Measurements from ENCODE around the gene INPP5D. TPM values are rescaled to one million over a fixed set of nuclear protein-coding genes. Genes with fewer than 3 reads are reported as not detected.

Gene INPP5D
- polyA plus RNA-seq, 1 donor (not counting 4 experiments of a cell fraction or from before 2014, with no cell fraction given), result 7.5 TPM

GRCh38 chr2:233140077-233140585, 80.0 kb downstream of the INPP5D start:
- Histone ChIP-seq H3K36me3 (ENCODE audit: control insufficient read depth in 2 of 2, extremely low read depth in 1 of 2, insufficient read depth in 2 of 2, low read length in 2 of 2) (peaks cover 0 to 1% of the 10 kb centered on the region in 2 experiments), H3K27ac (ENCODE audit: control insufficient read depth, insufficient read depth, low read length) (peak overlapping the region; percentile 73), H3K4me2 (ENCODE audit: control insufficient read depth, extremely low read depth, insufficient read depth, low read depth, low read length) (peak overlapping the region; percentile 98), H3K4me3 (ENCODE audit: control insufficient read depth in 2 of 3, extremely low read depth in 1 of 3, insufficient read depth in 2 of 3, low read depth in 1 of 3, low read length in 3 of 3) (peak overlapping the region; percentile 59 to 79 (median 70)), H3K4me1 (ENCODE audit: control insufficient read depth, extremely low read depth, insufficient read depth, low read length) (peaks cover 28% of the 10 kb centered on the region), H3K9ac (ENCODE audit: control insufficient read depth, extremely low read depth, insufficient read depth, low read length) (peak overlapping the region; percentile 76), H3K9me3 (ENCODE audit: control insufficient read depth, low read depth, low read length) (peaks cover 2% of the 10 kb centered on the region), H3K79me2 (ENCODE audit: control insufficient read depth, insufficient read depth, low read length) (peaks cover 48% of the 10 kb centered on the region), H3K9me1 (ENCODE audit: control insufficient read depth, extremely low read depth, insufficient read depth, low read length) (no peaks in the 10 kb centered on the region), H2AFZ (ENCODE audit: control insufficient read depth, low read length) (peak overlapping the region; percentile 80), H4K20me1 (ENCODE audit: control insufficient read depth, extremely low read depth, insufficient read depth, low read length) (no peaks in the 10 kb centered on the region), H3K27me3 (ENCODE audit: control insufficient read depth, extremely low read depth, insufficient read depth, low read length) (no peaks in the 10 kb centered on the region)
- FAIRE-seq (no peak), DNase-seq (ENCODE audit: low read depth, low spot score) (no peak)
- dilution Hi-C loops (cut with MboI; ENCODE audit: extremely low pct_ligation_motif_present, low sequenced_read_pairs), result no loop called here
- TF ChIP-seq CTCF (optimal IDR thresholded peaks at IDR 0.05 in 1 of 3, IDR thresholded peaks at IDR 0.05 in 1 of 3, conservative IDR thresholded peaks at IDR 0.05 in 1 of 3; ENCODE audit: extremely low read depth in 1 of 3, insufficient read depth in 2 of 3, low read length in 3 of 3), result no peak
- no peak for TF ChIP-seq EZH2 (IDR thresholded peaks at IDR 0.05; ENCODE audit: low read length)

- Histone ChIP-seq H3K4me1 (ENCODE audit: control insufficient read depth, extremely low read depth, insufficient read depth, low read length) (peaks cover 28% of the 10 kb centered on the region), H3K27me3 (ENCODE audit: control insufficient read depth, extremely low read depth, insufficient read depth, low read length) (no peaks in the 10 kb centered on the region), H3K9ac (ENCODE audit: control insufficient read depth, extremely low read depth, insufficient read depth, low read length) (no peak overlapping the region), H2AFZ (ENCODE audit: control insufficient read depth, low read length) (no peak overlapping the region), H3K9me3 (ENCODE audit: control insufficient read depth, low read depth, low read length) (peaks cover 2% of the 10 kb centered on the region), H3K36me3 (ENCODE audit: control insufficient read depth in 2 of 2, extremely low read depth in 1 of 2, insufficient read depth in 2 of 2, low read length in 2 of 2) (peaks cover 0 to 2% of the 10 kb centered on the region in 2 experiments), H3K4me3 (ENCODE audit: control insufficient read depth in 2 of 3, extremely low read depth in 1 of 3, insufficient read depth in 2 of 3, low read depth in 1 of 3, low read length in 3 of 3) (peak overlapping the region in 2 of 3 experiments; percentile 20 to 79), H3K9me1 (ENCODE audit: control insufficient read depth, extremely low read depth, insufficient read depth, low read length) (no peaks in the 10 kb centered on the region), H3K4me2 (ENCODE audit: control insufficient read depth, extremely low read depth, insufficient read depth, low read depth, low read length) (peak overlapping the region; percentile 98), H3K79me2 (ENCODE audit: control insufficient read depth, insufficient read depth, low read length) (peaks cover 48% of the 10 kb centered on the region), H4K20me1 (ENCODE audit: control insufficient read depth, extremely low read depth, insufficient read depth, low read length) (no peaks in the 10 kb centered on the region), H3K27ac (ENCODE audit: control insufficient read depth, insufficient read depth, low read length) (no peak overlapping the region)
- DNase-seq (ENCODE audit: low read depth, low spot score) (no peak), FAIRE-seq (no peak)
- dilution Hi-C loops (cut with MboI; ENCODE audit: extremely low pct_ligation_motif_present, low sequenced_read_pairs), result no loop called here
- no peak for TF ChIP-seq CTCF (optimal IDR thresholded peaks at IDR 0.05 in 1 of 3, IDR thresholded peaks at IDR 0.05 in 1 of 3, conservative IDR thresholded peaks at IDR 0.05 in 1 of 3; ENCODE audit: extremely low read depth in 1 of 3, insufficient read depth in 2 of 3, low read length in 3 of 3)
- TF ChIP-seq EZH2 (IDR thresholded peaks at IDR 0.05; ENCODE audit: low read length), result no peak
These were observed 80.8 kb downstream of the INPP5D start for GRCh38 chr2:233140978-233141377.
